Measurements from ENCODE around the gene GPAT3.

Gene GPAT3

GRCh38 chr4:83644677-83645659 lies 109.1 kb downstream of the GPAT3 start:
- peak in 8 of 51 donors; percentile 4 to 30 (median 16) for DNase-seq

- no peak for DNase-seq
Measured at GRCh38 chr4:83646538-83647239, 110.8 kb downstream of the GPAT3 start.

- DNase-seq: no peak
Measured at GRCh38 chr4:83651846-83652245, 115.9 kb downstream of the GPAT3 start.

All from hypothalamus (tissue), 51 donors.